Neuronal stem cell (in vitro differentiated cells): ENCODE results near the gene PLXNB1.

Source experiments
- DNase-seq: peaks from one replicate; pipeline ENCODE4 v3.0.0-alpha.2; 2013; ENCODE audit warnings: low spot score
- H2AFZ ChIP-seq: one replicate; pipeline ENCODE4 v1.6.1; 2013; ENCODE audit warnings: mild to moderate bottlenecking, low read length, inconsistent platforms
- H2AK5ac ChIP-seq: 2 replicates; pipeline ENCODE4 v1.6.1; 2013; ENCODE audit warnings: low read depth, mild to moderate bottlenecking, inconsistent platforms, low read length, moderate library complexity, mixed read lengths
- H2BK120ac ChIP-seq: 2 replicates; pipeline ENCODE4 v1.6.1; 2013; ENCODE audit warnings: low read depth, mild to moderate bottlenecking, inconsistent platforms, low read length, moderate library complexity, mixed read lengths
- H2BK12ac ChIP-seq: one replicate; pipeline ENCODE4 v1.6.1; 2013; ENCODE audit warnings: low read length, inconsistent platforms
- H2BK15ac ChIP-seq: 2 replicates; pipeline ENCODE4 v1.6.1; 2013; ENCODE audit warnings: mild to moderate bottlenecking, low read length, inconsistent platforms, mixed read lengths
- H2BK5ac ChIP-seq: one replicate; pipeline ENCODE4 v1.6.1; 2013; ENCODE audit warnings: inconsistent platforms, mild to moderate bottlenecking, low read length, moderate library complexity
- H3K14ac ChIP-seq: one replicate; pipeline ENCODE4 v1.6.1; 2013; ENCODE audit warnings: low read length, inconsistent platforms
- H3K18ac ChIP-seq: 2 replicates; pipeline ENCODE4 v1.6.1; 2013; ENCODE audit warnings: low read length, inconsistent platforms
- H3K23ac ChIP-seq: 2 replicates; pipeline ENCODE4 v1.6.1; 2013; ENCODE audit warnings: low read depth, mild to moderate bottlenecking, mixed read lengths, low read length, inconsistent platforms; ENCODE audit not compliant: poor library complexity
- H3K27ac ChIP-seq: replicated peaks from 3 replicates; pipeline ENCODE4 v1.5.1; 2013; ENCODE audit warnings: low read length, inconsistent platforms
- H3K27me3 ChIP-seq, 3 experiments: 2 replicates each; pipeline ENCODE4 v1.6.1; 2013; ENCODE audit warnings: low read length in 3 of 3, mild to moderate bottlenecking in 2 of 3, inconsistent platforms in 1 of 3, low read depth in 1 of 3, mixed read lengths in 1 of 3, moderate library complexity in 1 of 3; ENCODE audit not compliant: control insufficient read depth in 3 of 3, insufficient read depth in 3 of 3
- H3K36me3 ChIP-seq, 2 donors: replicated peaks in 1 of 2; 2 replicates each; pipeline ENCODE4 v1.6.1; 2013; ENCODE audit warnings: low read length in 2 of 2; ENCODE audit not compliant: control insufficient read depth in 2 of 2, insufficient read depth in 2 of 2
- H3K4ac ChIP-seq: 2 replicates; pipeline ENCODE4 v1.6.1; 2013; ENCODE audit warnings: inconsistent platforms, mild to moderate bottlenecking, low read length, moderate library complexity
- H3K4me1 ChIP-seq, 2 donors: 1 replicate in 1 of 2; 2 replicates in 1 of 2; pipeline ENCODE4 v1.6.1; 2013; ENCODE audit warnings: low read length in 2 of 2, low read depth in 1 of 2; ENCODE audit not compliant: control insufficient read depth in 2 of 2, insufficient read depth in 1 of 2
- H3K4me2 ChIP-seq: one replicate; pipeline ENCODE4 v1.6.1; 2013; ENCODE audit warnings: mild to moderate bottlenecking, low read length, inconsistent platforms; ENCODE audit not compliant: insufficient read depth, poor library complexity, severe bottlenecking
- H3K4me3 ChIP-seq, 2 donors: 2 replicates each; pipeline ENCODE4 v1.5.1; 2013; ENCODE audit warnings: low read length in 2 of 2, mild to moderate bottlenecking in 2 of 2, inconsistent platforms in 1 of 2, moderate library complexity in 1 of 2
- H3K79me1 ChIP-seq: one replicate; pipeline ENCODE4 v1.6.1; 2013; ENCODE audit warnings: low read depth, mild to moderate bottlenecking, inconsistent platforms, low read length, moderate library complexity
- H3K9ac ChIP-seq: one replicate; pipeline ENCODE4 v1.6.1; 2013; ENCODE audit warnings: mild to moderate bottlenecking, low read depth, low read length, inconsistent platforms; ENCODE audit not compliant: poor library complexity
- H3K9me3 ChIP-seq, 2 donors: replicated peaks in 1 of 2; 2 replicates each; pipeline versions ENCODE3 to v1.6.1; 2013; ENCODE audit warnings: low read length in 2 of 2, mild to moderate bottlenecking in 2 of 2, inconsistent platforms in 1 of 2, low read depth in 1 of 2, mixed read lengths in 1 of 2, moderate library complexity in 1 of 2; ENCODE audit not compliant: control insufficient read depth in 2 of 2, insufficient read depth in 1 of 2
- H4K8ac ChIP-seq: one replicate; pipeline ENCODE4 v1.6.1; 2013; ENCODE audit warnings: low read depth, mild to moderate bottlenecking, inconsistent platforms, low read length, moderate library complexity
- H4K91ac ChIP-seq: one replicate; pipeline ENCODE4 v1.6.1; 2013; ENCODE audit warnings: low read length, low read depth, mild to moderate bottlenecking, inconsistent platforms; ENCODE audit not compliant: poor library complexity
- WGBS, 2 donors: extraction: QIAGEN DNeasy Blood & Tissue Kit; methylation state at CpG; one replicate each; pipeline ENCODE4 v1.1.7; 2013; ENCODE audit warnings: missing lambda C conversion rate in 2 of 2, mixed read lengths in 1 of 2; ENCODE audit not compliant: insufficient read length in 2 of 2, insufficient replicate concordance in 1 of 2; ENCODE audit errors: extremely low coverage in 2 of 2; 5-methylcytosine and 5-hydroxymethylcytosine counted together

Gene PLXNB1

DNA sequence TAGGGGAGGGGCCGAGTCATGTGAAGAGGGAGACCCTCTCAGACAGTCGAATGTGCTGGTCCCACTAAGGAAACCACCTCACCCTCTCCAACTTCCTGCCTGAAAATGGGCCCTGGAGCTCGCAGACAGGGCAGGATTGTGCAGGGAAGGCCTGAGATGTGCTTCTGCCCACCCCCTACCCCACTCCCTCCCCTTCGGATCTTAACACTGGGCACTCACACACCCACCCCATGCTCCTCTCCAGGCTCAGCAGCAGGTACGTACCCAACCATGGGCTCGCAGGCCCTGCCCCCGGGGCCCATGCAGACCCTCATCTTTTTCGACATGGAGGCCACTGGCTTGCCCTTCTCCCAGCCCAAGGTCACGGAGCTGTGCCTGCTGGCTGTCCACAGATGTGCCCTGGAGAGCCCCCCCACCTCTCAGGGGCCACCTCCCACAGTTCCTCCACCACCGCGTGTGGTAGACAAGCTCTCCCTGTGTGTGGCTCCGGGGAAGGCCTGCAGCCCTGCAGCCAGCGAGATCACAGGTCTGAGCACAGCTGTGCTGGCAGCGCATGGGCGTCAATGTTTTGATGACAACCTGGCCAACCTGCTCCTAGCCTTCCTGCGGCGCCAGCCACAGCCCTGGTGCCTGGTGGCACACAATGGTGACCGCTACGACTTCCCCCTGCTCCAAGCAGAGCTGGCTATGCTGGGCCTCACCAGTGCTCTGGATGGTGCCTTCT is 36.7 kb upstream of the PLXNB1 start:
- peak overlapping the region; percentile 98 for H3K27ac ChIP-seq
- peak overlapping the region; percentile 91 for H2BK12ac ChIP-seq
- peak overlapping the region; percentile 70 for H2AFZ ChIP-seq
- H3K14ac ChIP-seq, result peak overlapping the region; percentile 94
- peak overlapping the region; percentile 98 for H3K18ac ChIP-seq
- H3K79me1 ChIP-seq, result peaks cover 12% of the 10 kb centered on the region
- H2BK15ac ChIP-seq, result peak overlapping the region; percentile 90
- no peaks in the 10 kb centered on the region for H3K9me3 ChIP-seq
- H2BK5ac ChIP-seq, result peak overlapping the region; percentile 100
- peak overlapping the region; percentile 98 for H2AK5ac ChIP-seq
- peak overlapping the region; percentile 85 for H3K9ac ChIP-seq
- peak overlapping the region; percentile 98 for H2BK120ac ChIP-seq
- H3K4me1 ChIP-seq, result peaks cover 21 to 22% of the 10 kb centered on the region in 2 donors
- H3K23ac ChIP-seq, result peak overlapping the region; percentile 92
- H4K8ac ChIP-seq, result no peak overlapping the region
- no peak for DNase-seq
- peak overlapping the region in 1 of 2 donors; percentile 51 for H3K4me3 ChIP-seq
- H3K4me2 ChIP-seq, result no peak overlapping the region
- H4K91ac ChIP-seq, result peak overlapping the region; percentile 97
- no peaks in the 10 kb centered on the region for H3K27me3 ChIP-seq
- no CpG with 5 or more reads among the region's 19 CpGs for WGBS, 2 donors
- peaks cover 31 to 50% of the 10 kb centered on the region in 2 donors for H3K36me3 ChIP-seq
- peak overlapping the region; percentile 98 for H3K4ac ChIP-seq

- peak overlapping the region; percentile 100 for H2BK5ac ChIP-seq
- no peak overlapping the region for H3K4me2 ChIP-seq
- peak overlapping the region; percentile 85 for H3K9ac ChIP-seq
- peak overlapping the region; percentile 70 for H2AFZ ChIP-seq
- H2BK12ac ChIP-seq, result peak overlapping the region; percentile 91
- no CpG with 5 or more reads among the region's 21 CpGs for WGBS, 2 donors
- H3K27me3 ChIP-seq, result no peaks in the 10 kb centered on the region
- peak overlapping the region; percentile 97 for H4K91ac ChIP-seq
- H3K14ac ChIP-seq, result peak overlapping the region; percentile 94
- H2BK15ac ChIP-seq, result peak overlapping the region; percentile 90
- H4K8ac ChIP-seq, result no peak overlapping the region
- H2AK5ac ChIP-seq, result peak overlapping the region; percentile 98
- H3K79me1 ChIP-seq, result peaks cover 12% of the 10 kb centered on the region
- peaks cover 38 to 56% of the 10 kb centered on the region in 2 donors for H3K36me3 ChIP-seq
- H3K23ac ChIP-seq, result peak overlapping the region; percentile 92
- peak overlapping the region; percentile 98 for H2BK120ac ChIP-seq
- DNase-seq, result peak; percentile 97
- peak overlapping the region; percentile 98 for H3K4ac ChIP-seq
- peak overlapping the region; percentile 98 for H3K18ac ChIP-seq
- H3K9me3 ChIP-seq, result no peaks in the 10 kb centered on the region
- H3K4me1 ChIP-seq, result peaks cover 21 to 22% of the 10 kb centered on the region in 2 donors
- peak overlapping the region in 1 of 2 donors; percentile 51 for H3K4me3 ChIP-seq
- peak overlapping the region; percentile 98 for H3K27ac ChIP-seq
Observed at GRCh38 chr3:48465531-48466378, 35.9 kb upstream of the PLXNB1 start.

DNA sequence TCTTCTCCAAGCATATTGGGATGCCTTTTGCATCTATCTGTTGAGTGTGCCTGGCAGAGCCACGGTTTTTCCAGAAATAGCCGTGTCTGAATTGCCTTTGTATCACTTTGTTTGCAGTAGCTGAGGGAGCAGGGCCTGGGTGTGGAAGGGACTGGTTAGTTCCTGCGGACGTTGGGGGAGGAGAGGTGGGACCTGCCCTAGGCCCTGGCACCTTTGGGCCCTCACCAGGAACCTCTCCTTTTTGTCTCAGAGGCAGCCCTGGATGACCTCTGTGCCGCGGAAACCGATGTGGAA is 35.3 kb upstream of the PLXNB1 start:
- no peak overlapping the region for H4K91ac ChIP-seq
- H3K9ac ChIP-seq, result peak overlapping the region; percentile 85
- no peaks in the 10 kb centered on the region for H3K27me3 ChIP-seq
- peak overlapping the region; percentile 44 for H2BK120ac ChIP-seq
- peak overlapping the region; percentile 83 for H3K27ac ChIP-seq
- H3K79me1 ChIP-seq, result peaks cover 10% of the 10 kb centered on the region
- H2BK12ac ChIP-seq, result no peak overlapping the region
- peak overlapping the region; percentile 95 for H2AK5ac ChIP-seq
- peak overlapping the region; percentile 95 for H2BK5ac ChIP-seq
- no peak overlapping the region for H3K14ac ChIP-seq
- peaks cover 42 to 61% of the 10 kb centered on the region in 2 donors for H3K36me3 ChIP-seq
- peak overlapping the region; percentile 78 for H3K18ac ChIP-seq
- H4K8ac ChIP-seq, result no peak overlapping the region
- H3K4me1 ChIP-seq, result peaks cover 20 to 21% of the 10 kb centered on the region in 2 donors
- H3K4ac ChIP-seq, result peak overlapping the region; percentile 96
- no peaks in the 10 kb centered on the region for H3K9me3 ChIP-seq
- no peak for DNase-seq
- H2BK15ac ChIP-seq, result peak overlapping the region; percentile 98
- no peak overlapping the region for H3K4me3 ChIP-seq
- H3K23ac ChIP-seq, result no peak overlapping the region
- H3K4me2 ChIP-seq, result no peak overlapping the region
- peak overlapping the region; percentile 70 for H2AFZ ChIP-seq
- no CpG with 5 or more reads among the region's 7 CpGs for WGBS, 2 donors
